Urinary bladder (tissue), 4 donors: ENCODE data around the gene DOCK4. TPM values are rescaled to one million over a fixed set of nuclear protein-coding genes. Genes with fewer than 3 reads are reported as not detected.

Experiments
- DNase-seq: peaks from one replicate; pipeline ENCODE4 v3.0.0-alpha.2; 2015; ENCODE audit errors: extremely low spot score
- H3K27ac ChIP-seq: one replicate; pipeline ENCODE4 v1.5.1; 2013; ENCODE audit warnings: low read depth, mild to moderate bottlenecking, moderate library complexity
- H3K36me3 ChIP-seq: one replicate; pipeline ENCODE4 v1.6.1; 2013; ENCODE audit warnings: mild to moderate bottlenecking, moderate library complexity; ENCODE audit not compliant: insufficient read depth
- H3K4me1 ChIP-seq: one replicate; pipeline ENCODE4 v1.6.1; 2013; ENCODE audit warnings: mild to moderate bottlenecking, moderate library complexity; ENCODE audit not compliant: insufficient read depth
- H3K4me3 ChIP-seq: one replicate; pipeline ENCODE4 v1.5.1; 2013; ENCODE audit warnings: low read depth, low read length
- WGBS: extraction: QIAGEN DNeasy Blood & Tissue Kit; methylation state at CpG from one replicate; pipeline ENCODE4 v1.1.7; 2013; 5-methylcytosine and 5-hydroxymethylcytosine counted together
- polyA plus RNA-seq: library from polyadenylated mRNA; stranded (reverse); fragments of 200-250 nt; gene quantifications from one replicate; pipeline ENCODE4 v1.2.3, GENCODE V29; 2013
- total RNA-seq: library from RNA; depleted of rRNA; stranded (reverse); fragments of >200 nt; gene quantifications from one replicate; pipeline ENCODE4 v1.2.3, GENCODE V29; 2014
- donor health status: healthy with polysubstance abuse.
- donor health status: healthy.

The DOCK4 gene
- total and polyA plus RNA-seq, 2 donors = 5.9 to 46.5 TPM

GRCh38 chr7:112104120-112104519 is 102.1 kb downstream of the DOCK4 start:
- 94% methylated on average over 2 of the region's 2 CpGs for WGBS
- H3K4me1 ChIP-seq = no peaks in the 10 kb centered on the region
- no peak for DNase-seq
- no peak overlapping the region for H3K27ac ChIP-seq
- no peak overlapping the region for H3K4me3 ChIP-seq
- H3K36me3 ChIP-seq = no peaks in the 10 kb centered on the region

DNA sequence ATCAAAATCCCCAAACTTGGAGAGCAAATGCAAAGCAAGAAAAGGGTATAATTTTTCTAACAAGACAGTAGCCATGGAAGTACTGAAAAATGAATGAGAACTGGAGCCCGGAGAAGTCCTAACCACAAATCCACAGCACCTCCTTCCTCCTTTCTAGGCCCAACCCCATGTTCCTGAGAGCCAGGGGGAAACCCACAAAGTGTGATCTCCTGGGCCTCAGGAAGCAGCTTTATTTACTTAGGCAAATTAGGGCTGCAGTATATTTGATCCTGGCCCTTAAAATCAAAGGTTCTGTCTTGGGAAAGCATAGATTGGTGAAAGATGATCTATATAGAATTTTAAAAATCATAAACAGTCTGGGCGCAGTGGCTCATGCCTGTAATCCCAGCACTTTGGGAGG is 103.0 kb downstream of the DOCK4 start:
- Histone ChIP-seq H3K27ac (no peak overlapping the region), H3K4me3 (no peak overlapping the region), H3K4me1 (no peaks in the 10 kb centered on the region), H3K36me3 (no peaks in the 10 kb centered on the region)
- no peak for DNase-seq
- 83% methylated on average over 2 of the region's 2 CpGs for WGBS

GRCh38 chr7:112101201-112101846 is 104.9 kb downstream of the DOCK4 start:
- H3K36me3 ChIP-seq = no peaks in the 10 kb centered on the region
- H3K27ac ChIP-seq = no peak overlapping the region
- H3K4me3 ChIP-seq = no peak overlapping the region
- 30% methylated on average over 8 of the region's 8 CpGs for WGBS
- H3K4me1 ChIP-seq = no peaks in the 10 kb centered on the region
- no peak for DNase-seq

GRCh38 chr7:112097524-112097923 is 108.7 kb downstream of the DOCK4 start:
- no peak overlapping the region for H3K4me3 ChIP-seq
- H3K27ac ChIP-seq = no peak overlapping the region
- DNase-seq = no peak
- H3K4me1 ChIP-seq = no peaks in the 10 kb centered on the region
- WGBS = 84% methylated on average over 1 of the region's 1 CpG
- no peaks in the 10 kb centered on the region for H3K36me3 ChIP-seq

GRCh38 chr7:112093409-112093808 is 112.8 kb downstream of the DOCK4 start:
- 94% methylated on average over 5 of the region's 5 CpGs for WGBS
- no peaks in the 10 kb centered on the region for H3K4me1 ChIP-seq
- no peak for DNase-seq
- no peak overlapping the region for H3K27ac ChIP-seq
- H3K36me3 ChIP-seq = no peaks in the 10 kb centered on the region
- H3K4me3 ChIP-seq = no peak overlapping the region

DNA sequence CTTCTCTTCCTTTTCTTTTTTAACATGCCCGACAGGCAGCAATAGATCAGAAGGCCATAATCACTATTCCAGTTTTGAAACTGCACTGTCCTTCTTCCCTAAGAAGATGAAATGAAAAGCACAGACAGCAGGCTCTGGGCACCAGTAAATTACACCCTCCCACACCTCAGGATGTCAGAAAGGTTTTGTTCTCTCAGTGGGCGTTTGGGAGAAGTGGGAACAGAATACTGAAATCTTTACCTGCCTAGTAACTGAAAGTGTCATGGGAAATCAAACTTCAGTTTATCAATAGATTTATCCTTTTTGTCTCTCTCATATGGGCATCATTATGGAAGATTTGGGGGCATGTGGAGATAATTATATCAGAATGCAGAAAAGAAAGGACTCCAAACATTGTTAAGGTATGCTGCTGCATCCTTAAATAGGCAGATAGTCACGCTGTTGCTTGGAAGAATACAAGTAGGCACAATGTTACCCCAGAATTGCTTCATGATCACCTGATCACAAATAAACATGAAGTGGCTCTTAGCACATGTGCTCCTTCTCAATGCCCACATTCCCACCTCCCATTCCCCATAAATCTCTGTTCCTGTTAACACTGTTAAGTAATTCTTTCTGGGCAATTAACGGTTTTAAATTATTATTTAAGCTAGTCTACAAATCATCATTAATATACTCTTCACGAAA is 113.3 kb downstream of the DOCK4 start:
- no peaks in the 10 kb centered on the region for H3K36me3 ChIP-seq
- no peak overlapping the region for H3K27ac ChIP-seq
- no peaks in the 10 kb centered on the region for H3K4me1 ChIP-seq
- DNase-seq = no peak
- H3K4me3 ChIP-seq = no peak overlapping the region
- WGBS = 88% methylated on average over 5 of the region's 5 CpGs

DNA sequence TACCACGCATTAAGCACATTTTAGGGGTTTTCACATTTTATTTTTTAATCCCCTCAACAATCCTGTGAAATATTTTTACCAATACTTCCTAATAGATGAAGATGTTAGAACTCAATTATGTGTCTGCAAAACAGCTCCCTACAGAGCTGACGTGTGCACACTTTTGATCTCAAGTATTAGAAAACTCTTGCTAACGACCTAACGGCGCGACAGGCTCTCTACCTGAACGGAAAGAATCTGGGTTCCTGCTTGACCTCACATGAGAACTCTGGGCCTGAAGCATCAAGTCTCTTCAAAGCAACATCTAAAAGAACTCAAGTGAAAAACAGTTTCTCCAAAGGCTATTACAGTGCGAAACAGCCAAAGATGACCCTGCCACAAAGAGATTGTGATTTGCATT is 113.9 kb downstream of the DOCK4 start:
- H3K27ac ChIP-seq = no peak overlapping the region
- H3K36me3 ChIP-seq = no peaks in the 10 kb centered on the region
- no peaks in the 10 kb centered on the region for H3K4me1 ChIP-seq
- WGBS = 81% methylated on average over 8 of the region's 8 CpGs
- no peak overlapping the region for H3K4me3 ChIP-seq
- DNase-seq = no peak

DNA sequence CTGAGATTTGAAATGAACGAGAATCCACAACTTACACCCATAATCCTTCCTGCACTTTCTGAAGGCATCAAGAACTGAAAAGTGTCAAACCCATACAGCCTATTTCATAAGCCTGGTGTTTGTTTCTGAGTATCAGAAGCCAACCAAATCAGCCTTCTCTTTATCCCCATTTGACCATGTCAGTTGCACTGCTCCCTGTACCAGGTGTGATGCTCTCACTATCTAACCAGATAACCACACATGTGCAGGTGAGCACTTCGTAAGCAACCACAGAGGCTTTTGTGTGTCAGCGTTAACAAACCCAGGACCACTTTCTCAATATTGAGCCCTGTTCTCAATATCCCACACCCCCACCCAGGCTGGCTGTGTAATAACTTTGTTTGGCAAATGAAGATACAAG is 114.4 kb downstream of the DOCK4 start:
- H3K4me1 ChIP-seq = no peaks in the 10 kb centered on the region
- H3K36me3 ChIP-seq = no peaks in the 10 kb centered on the region
- WGBS = 93% methylated on average over 3 of the region's 3 CpGs
- no peak overlapping the region for H3K4me3 ChIP-seq
- no peak overlapping the region for H3K27ac ChIP-seq
- DNase-seq = no peak

DNA sequence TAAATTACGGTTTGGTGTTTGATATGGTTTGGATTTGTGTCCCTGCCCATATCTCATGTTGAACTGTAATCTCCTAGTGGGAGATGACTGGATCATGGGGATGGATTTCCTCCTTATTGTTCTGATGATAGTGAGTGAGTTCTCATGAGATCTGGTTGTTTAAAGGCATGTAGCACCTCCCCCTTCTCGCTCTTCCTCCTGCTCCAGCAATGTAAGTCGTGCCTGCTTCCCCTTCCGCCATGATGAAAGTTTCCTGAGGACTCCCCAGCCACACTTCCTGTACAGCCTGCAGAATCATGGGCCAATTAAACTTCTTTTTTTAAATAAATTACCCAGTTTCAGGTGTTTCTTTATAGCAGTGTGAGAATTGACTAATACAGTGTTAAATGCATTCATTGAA is 116.6 kb downstream of the DOCK4 start:
- 80% methylated on average over 4 of the region's 4 CpGs for WGBS
- H3K4me1 ChIP-seq = no peaks in the 10 kb centered on the region
- H3K27ac ChIP-seq = no peak overlapping the region
- DNase-seq = no peak
- H3K4me3 ChIP-seq = no peak overlapping the region
- no peaks in the 10 kb centered on the region for H3K36me3 ChIP-seq

DNA sequence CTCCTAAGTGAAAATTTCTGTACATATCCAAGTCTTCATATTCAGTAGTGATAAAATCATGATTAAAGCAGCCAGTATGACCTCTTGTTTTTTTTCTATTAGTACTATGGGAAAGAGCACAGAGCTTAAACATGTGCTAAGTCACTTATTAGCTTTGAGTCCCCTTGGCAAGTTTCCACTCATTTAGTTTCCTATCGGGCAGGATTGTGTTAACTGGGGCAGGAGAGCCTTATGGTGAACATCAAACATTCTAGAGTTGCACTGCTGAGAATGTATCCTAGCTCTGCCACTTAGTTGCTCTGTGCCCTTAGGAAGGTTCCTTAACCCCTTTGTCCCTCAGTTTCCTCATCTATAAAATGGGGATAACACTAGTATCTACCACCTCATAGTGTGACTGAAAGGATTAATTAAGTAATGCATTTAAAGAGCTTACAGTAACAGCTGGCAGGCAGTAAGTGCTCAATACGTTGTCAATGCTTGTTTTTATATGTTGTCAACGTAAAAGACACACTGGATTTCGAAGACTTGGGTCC is 117.6 kb downstream of the DOCK4 start:
- no peak overlapping the region for H3K27ac ChIP-seq
- no peaks in the 10 kb centered on the region for H3K4me1 ChIP-seq
- DNase-seq = no peak
- no peak overlapping the region for H3K4me3 ChIP-seq
- H3K36me3 ChIP-seq = no peaks in the 10 kb centered on the region
- WGBS = 64% methylated on average over 4 of the region's 4 CpGs

- Histone ChIP-seq H3K4me3 (no peak overlapping the region), H3K4me1 (no peaks in the 10 kb centered on the region), H3K27ac (no peak overlapping the region), H3K36me3 (no peaks in the 10 kb centered on the region)
- WGBS = 93% methylated on average over 3 of the region's 3 CpGs
- DNase-seq = no peak
These were observed 119.5 kb downstream of the DOCK4 start for GRCh38 chr7:112086496-112087254.

DNA sequence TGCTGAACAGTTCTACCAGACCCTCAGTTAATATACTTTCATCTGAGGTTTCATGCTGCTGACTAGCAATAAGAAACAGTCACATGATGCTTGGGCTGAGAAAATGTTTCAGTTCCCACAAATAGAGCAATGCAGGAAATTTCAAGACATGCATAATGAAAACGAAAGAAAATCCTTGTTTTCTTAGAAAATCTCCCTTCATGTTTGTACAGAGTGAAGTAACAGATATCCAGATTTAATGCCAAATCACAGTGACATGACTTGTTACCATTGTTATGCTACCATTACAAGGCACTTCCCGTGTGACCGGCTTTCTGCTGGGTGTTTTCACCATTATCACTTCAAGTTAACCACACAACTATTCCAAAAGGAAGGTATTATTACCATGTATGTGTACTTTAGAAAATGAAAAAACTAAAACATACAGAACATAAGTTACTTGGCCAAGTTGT is 121.7 kb downstream of the DOCK4 start:
- DNase-seq = no peak
- 63% methylated on average over 3 of the region's 3 CpGs for WGBS

DNA sequence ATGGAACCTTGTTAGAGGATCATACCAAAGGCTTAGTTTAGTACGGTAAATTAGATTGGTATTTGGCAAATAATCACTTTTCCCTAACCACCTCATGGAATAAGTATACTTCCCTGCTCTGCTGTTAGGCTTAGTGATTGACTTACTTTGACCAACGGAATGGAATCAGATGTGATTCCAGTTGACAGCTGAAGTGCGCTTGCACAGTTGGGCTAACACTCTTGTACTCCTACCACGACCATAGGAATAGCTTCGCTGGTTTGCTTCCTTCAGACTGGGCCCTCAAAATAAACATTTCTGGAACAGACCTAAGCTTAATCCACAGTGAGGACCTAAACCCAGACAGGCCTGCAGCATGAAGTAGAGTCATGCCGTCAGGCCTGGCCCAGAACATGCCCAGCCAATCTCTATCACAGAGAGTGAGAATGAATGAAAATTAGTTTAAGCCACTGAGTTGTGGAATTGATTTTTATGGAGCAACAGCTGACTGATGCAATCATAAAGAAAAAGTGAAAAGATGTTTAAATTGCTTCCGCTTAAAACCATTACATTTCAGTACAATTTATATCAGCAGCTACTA is 122.3 kb downstream of the DOCK4 start:
- Histone ChIP-seq H3K36me3 (no peaks in the 10 kb centered on the region), H3K4me1 (no peaks in the 10 kb centered on the region), H3K27ac (no peak overlapping the region), H3K4me3 (no peak overlapping the region)
- 94% methylated on average over 7 of the region's 7 CpGs for WGBS
- DNase-seq = no peak

More for the DNA sequence above, 121.7 kb downstream of the DOCK4 start:
- Histone ChIP-seq H3K27ac (no peak overlapping the region), H3K4me3 (no peak overlapping the region), H3K4me1 (no peaks in the 10 kb centered on the region), H3K36me3 (no peaks in the 10 kb centered on the region)
